ENCODE measurements around the gene MCRIP2.

DNA sequence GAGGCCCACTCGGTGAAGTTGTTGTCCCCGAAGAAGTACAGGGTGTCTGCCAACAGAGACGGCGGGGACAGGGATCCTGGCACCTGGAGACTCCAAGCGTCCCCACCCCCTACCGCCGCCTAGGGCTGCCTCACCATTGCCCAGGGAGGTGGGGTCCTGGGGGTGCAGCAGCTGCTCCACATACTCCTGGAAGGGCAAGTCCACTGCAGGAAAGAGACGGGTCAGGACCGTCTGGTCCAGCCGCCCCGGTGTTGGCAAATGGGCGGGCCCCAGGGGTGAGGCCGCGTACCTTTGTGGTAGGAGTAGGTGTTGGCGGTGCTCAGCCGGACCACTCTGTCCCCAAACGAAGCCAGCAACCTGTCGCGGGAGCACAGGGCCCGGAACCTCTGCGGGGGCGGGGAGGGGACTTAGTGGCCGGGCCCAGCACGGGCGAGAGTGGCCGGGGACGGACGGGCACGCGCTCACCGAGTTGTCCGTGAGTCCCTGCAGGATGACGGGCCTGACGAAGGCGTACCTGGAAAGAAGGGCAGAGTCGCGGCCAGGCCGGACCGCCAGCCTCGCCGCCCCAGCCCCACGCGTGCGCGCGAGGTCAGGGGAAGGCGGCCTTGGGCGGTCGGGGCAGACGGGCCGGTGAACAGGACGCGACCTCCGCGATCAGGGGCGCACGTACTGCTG is 41.9 kb downstream of the MCRIP2 start:
- TF ChIP-seq CBX2 (IDR thresholded peaks at IDR 0.05; ENCODE audit: borderline replicate concordance, low read depth) = no peak
- TF ChIP-seq RAD21 (conservative IDR thresholded peaks at IDR 0.05 in 1 of 2, IDR thresholded peaks at IDR 0.05 in 1 of 2) = no peak
- TF ChIP-seq, protein P1, sequence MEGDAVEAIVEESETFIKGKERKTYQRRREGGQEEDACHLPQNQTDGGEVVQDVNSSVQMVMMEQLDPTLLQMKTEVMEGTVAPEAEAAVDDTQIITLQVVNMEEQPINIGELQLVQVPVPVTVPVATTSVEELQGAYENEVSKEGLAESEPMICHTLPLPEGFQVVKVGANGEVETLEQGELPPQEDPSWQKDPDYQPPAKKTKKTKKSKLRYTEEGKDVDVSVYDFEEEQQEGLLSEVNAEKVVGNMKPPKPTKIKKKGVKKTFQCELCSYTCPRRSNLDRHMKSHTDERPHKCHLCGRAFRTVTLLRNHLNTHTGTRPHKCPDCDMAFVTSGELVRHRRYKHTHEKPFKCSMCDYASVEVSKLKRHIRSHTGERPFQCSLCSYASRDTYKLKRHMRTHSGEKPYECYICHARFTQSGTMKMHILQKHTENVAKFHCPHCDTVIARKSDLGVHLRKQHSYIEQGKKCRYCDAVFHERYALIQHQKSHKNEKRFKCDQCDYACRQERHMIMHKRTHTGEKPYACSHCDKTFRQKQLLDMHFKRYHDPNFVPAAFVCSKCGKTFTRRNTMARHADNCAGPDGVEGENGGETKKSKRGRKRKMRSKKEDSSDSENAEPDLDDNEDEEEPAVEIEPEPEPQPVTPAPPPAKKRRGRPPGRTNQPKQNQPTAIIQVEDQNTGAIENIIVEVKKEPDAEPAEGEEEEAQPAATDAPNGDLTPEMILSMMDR (IDR thresholded peaks at IDR 0.05) = no peak
- TF ChIP-seq KDM1A (IDR thresholded peaks at IDR 0.05; ENCODE audit: low read depth) = no peak
- no peak for TF ChIP-seq NFE2L2 (conservative IDR thresholded peaks at IDR 0.05; ENCODE audit: low read length)
- TF ChIP-seq, protein P2, sequence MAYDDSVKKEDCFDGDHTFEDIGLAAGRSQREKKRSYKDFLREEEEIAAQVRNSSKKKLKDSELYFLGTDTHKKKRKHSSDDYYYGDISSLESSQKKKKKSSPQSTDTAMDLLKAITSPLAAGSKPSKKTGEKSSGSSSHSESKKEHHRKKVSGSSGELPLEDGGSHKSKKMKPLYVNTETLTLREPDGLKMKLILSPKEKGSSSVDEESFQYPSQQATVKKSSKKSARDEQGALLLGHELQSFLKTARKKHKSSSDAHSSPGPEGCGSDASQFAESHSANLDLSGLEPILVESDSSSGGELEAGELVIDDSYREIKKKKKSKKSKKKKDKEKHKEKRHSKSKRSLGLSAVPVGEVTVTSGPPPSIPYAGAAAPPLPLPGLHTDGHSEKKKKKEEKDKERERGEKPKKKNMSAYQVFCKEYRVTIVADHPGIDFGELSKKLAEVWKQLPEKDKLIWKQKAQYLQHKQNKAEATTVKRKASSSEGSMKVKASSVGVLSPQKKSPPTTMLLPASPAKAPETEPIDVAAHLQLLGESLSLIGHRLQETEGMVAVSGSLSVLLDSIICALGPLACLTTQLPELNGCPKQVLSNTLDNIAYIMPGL (CRISPR knock-in tag; IDR thresholded peaks at IDR 0.05; ENCODE audit: borderline replicate concordance) = no peak
- TF ChIP-seq, protein P3, sequence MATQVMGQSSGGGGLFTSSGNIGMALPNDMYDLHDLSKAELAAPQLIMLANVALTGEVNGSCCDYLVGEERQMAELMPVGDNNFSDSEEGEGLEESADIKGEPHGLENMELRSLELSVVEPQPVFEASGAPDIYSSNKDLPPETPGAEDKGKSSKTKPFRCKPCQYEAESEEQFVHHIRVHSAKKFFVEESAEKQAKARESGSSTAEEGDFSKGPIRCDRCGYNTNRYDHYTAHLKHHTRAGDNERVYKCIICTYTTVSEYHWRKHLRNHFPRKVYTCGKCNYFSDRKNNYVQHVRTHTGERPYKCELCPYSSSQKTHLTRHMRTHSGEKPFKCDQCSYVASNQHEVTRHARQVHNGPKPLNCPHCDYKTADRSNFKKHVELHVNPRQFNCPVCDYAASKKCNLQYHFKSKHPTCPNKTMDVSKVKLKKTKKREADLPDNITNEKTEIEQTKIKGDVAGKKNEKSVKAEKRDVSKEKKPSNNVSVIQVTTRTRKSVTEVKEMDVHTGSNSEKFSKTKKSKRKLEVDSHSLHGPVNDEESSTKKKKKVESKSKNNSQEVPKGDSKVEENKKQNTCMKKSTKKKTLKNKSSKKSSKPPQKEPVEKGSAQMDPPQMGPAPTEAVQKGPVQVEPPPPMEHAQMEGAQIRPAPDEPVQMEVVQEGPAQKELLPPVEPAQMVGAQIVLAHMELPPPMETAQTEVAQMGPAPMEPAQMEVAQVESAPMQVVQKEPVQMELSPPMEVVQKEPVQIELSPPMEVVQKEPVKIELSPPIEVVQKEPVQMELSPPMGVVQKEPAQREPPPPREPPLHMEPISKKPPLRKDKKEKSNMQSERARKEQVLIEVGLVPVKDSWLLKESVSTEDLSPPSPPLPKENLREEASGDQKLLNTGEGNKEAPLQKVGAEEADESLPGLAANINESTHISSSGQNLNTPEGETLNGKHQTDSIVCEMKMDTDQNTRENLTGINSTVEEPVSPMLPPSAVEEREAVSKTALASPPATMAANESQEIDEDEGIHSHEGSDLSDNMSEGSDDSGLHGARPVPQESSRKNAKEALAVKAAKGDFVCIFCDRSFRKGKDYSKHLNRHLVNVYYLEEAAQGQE (IDR thresholded peaks at IDR 0.05) = no peak
- TF ChIP-seq ZSCAN20 (CRISPR knock-in tag; IDR thresholded peaks at IDR 0.05) = no peak
